Pancreas (tissue), 10 donors: ENCODE data around the gene STYX. TPM values are rescaled to one million over a fixed set of nuclear protein-coding genes. Genes with fewer than 3 reads are reported as not detected.
A peak's percentile ranks its signal among the peaks of the same experiment; 100 is the strongest.

Experiments used
- ATAC-seq, 4 donors: fragments of 200-7000 bp; cut with Tn5 transposase; one replicate each; pipeline versions ENCODE4 v1.8.0 to v1.9.1; 2020; ENCODE audit warnings: mild to moderate bottlenecking in 4 of 4, moderate library complexity in 4 of 4
- DNase-seq, 6 donors: peaks; one replicate each; pipeline ENCODE4 v3.0.0-alpha.2; 2020
- FAIRE-seq: peaks from 2 replicates; lab custom pipeline; 2012; peaks lifted over from hg19 to GRCh38; lab: Jason Lieb, UNC
- H3K27ac ChIP-seq, 4 donors: fragments of 200-600 bp; sonication (generic); 1 replicate in 3 of 4; 2 replicates in 1 of 4; pipeline versions ENCODE4 v1.5.0 to v1.8.0; 2020
- H3K27me3 ChIP-seq, 4 donors: fragments of 200-600 bp; one replicate each; pipeline ENCODE4 v1.8.0; 2021
- H3K36me3 ChIP-seq, 3 donors: fragments of 200-600 bp; sonication (generic) in 1 of 3; one replicate each; pipeline versions ENCODE4 v1.5.0 to v1.8.0; 2020 to 2021
- H3K4me1 ChIP-seq, 3 donors: fragments of 200-600 bp; one replicate each; pipeline ENCODE4 v1.8.0; 2021
- H3K4me3 ChIP-seq, 4 donors: fragments of 200-600 bp; sonication (generic) in 2 of 4; one replicate each; pipeline versions ENCODE4 v1.5.0 to v1.8.0; 2020 to 2021
- H3K9me3 ChIP-seq, 4 donors: fragments of 200-600 bp; one replicate each; pipeline ENCODE4 v1.8.0; 2021
- CTCF ChIP-seq, 4 donors: fragments of 200-600 bp; sonication (generic) in 3 of 4; IDR thresholded peaks; one replicate each; pipeline versions ENCODE4 v1.5.0 to v1.8.0; 2021; ENCODE audit warnings: antibody characterized with exemption in 4 of 4
- WGBS, 2 donors: extraction: QIAGEN DNeasy Blood & Tissue Kit; methylation state at CpG; one replicate each; pipeline ENCODE4 v1.1.7; 2013; 5-methylcytosine and 5-hydroxymethylcytosine counted together
- intact Hi-C, 3 donors: fragments of 100-400 bp; cut with DNase I; formaldehyde crosslinking; loops; one replicate each; pipeline versions ENCODE4 v1.11.1 to v1.14.2; 2022
- polyA plus RNA-seq, 2 donors: library from polyadenylated mRNA; stranded (reverse); fragments of 200-250 nt; gene quantifications; one replicate each; pipeline ENCODE4 v1.2.3, GENCODE V29; 2013
- total RNA-seq, 6 donors: library from RNA; stranded (reverse); fragmentation: NEBNext Ultra II Directional in 4 of 6; extraction: Animal tissue kit (Norgen Biotek cat#: 25700) in 4 of 6; gene quantifications; one replicate each; pipeline versions ENCODE4 v1.2.1 to v1.2.4, GENCODE V29; 2021 to 2023
- donor health status: healthy with polysubstance abuse.
- donor health status: DM: no; HTN: no; CAD: no; lungs with moderate emphysema.
- donor health status: DM: no; HTN: no; CAD: no.
- donor health status: control.
- donor health status: control.
- donor health status: Bipolar disorder and iron deficiency.
- donor health status: DM: yes; HTN: yes; CAD: no.
- donor health status: DM: no; HTN: no; CAD: no.
- donor health status: DM: no; HTN: no; CAD: no.
- donor health status: DM: yes; HTN: yes; CAD: no.

STYX gene
- total and polyA plus RNA-seq, 8 donors, result 2.9 to 7.8 (median 5.1) TPM

GRCh38 chr14:52706286-52706685 is 23.7 kb upstream of the STYX start:
- ATAC-seq (peak in 1 of 4 donors; percentile 8), DNase-seq (no peak), FAIRE-seq (no peak)
- TF ChIP-seq CTCF (IDR thresholded peaks at IDR 0.05), result no peak
- WGBS, 2 donors, result 75 to 79% methylated on average over 5 of the region's 5 CpGs
- no peaks in the 10 kb centered on the region for H3K27me3 ChIP-seq
- no peaks in the 10 kb centered on the region for H3K9me3 ChIP-seq
- peak overlapping the region; percentile 51 to 89 (median 70) for H3K27ac ChIP-seq
- H3K4me1 ChIP-seq, result peaks cover 11 to 17% (median 14%) of the 10 kb centered on the region in 3 donors
- peak overlapping the region in 2 of 4 donors; percentile 67 to 69 for H3K4me3 ChIP-seq
- intact Hi-C loops, result no loop called here
- H3K36me3 ChIP-seq, result peaks cover 0 to 2% (median 0%) of the 10 kb centered on the region in 3 donors

- FAIRE-seq (no peak), ATAC-seq (peak; percentile 99 to 100 (median 100)), DNase-seq (peak; percentile 94 to 97 (median 95))
- intact Hi-C loops, result no loop called here
- peak within 1 kb of the TSS; percentile 51 to 89 (median 70) for H3K27ac ChIP-seq
- 0% methylated on average over 43 of the region's 43 CpGs for WGBS, 2 donors
- H3K36me3 ChIP-seq, result peaks cover 0 to 7% (median 3%) of the 10 kb centered on the region in 3 donors
- peaks cover 11 to 14% (median 12%) of the 10 kb centered on the region in 3 donors for H3K4me1 ChIP-seq
- no peaks in the 10 kb centered on the region for H3K27me3 ChIP-seq
- H3K9me3 ChIP-seq, result no peaks in the 10 kb centered on the region
- H3K4me3 ChIP-seq, result peak within 1 kb of the TSS; percentile 56 to 85 (median 68)
- TF ChIP-seq CTCF (IDR thresholded peaks at IDR 0.05), result no peak
These were observed 23.0 kb upstream of the STYX start, which contains the start of gene PSMC6 for GRCh38 chr14:52706724-52707706. Gene PSMC6, plus strand, starts transcription at chr14:52707200. Its CDS starts 20 bp downstream, at chr14:52707220.

GRCh38 chr14:52711666-52712065 is 18.3 kb upstream of the STYX start:
- Histone ChIP-seq H3K4me3 (no peak overlapping the region), H3K27ac (no peak overlapping the region), H3K4me1 (peaks cover 7 to 12% (median 11%) of the 10 kb centered on the region in 3 donors), H3K27me3 (no peaks in the 10 kb centered on the region), H3K36me3 (peaks cover 0 to 27% (median 22%) of the 10 kb centered on the region in 3 donors), H3K9me3 (no peaks in the 10 kb centered on the region)
- intact Hi-C loops, result no loop called here
- 24 to 45% methylated on average over 1 of the region's 1 CpG for WGBS, 2 donors
- FAIRE-seq (no peak), DNase-seq (no peak), ATAC-seq (no peak)
- TF ChIP-seq CTCF (IDR thresholded peaks at IDR 0.05), result no peak

GRCh38 chr14:52716155-52716554 is 13.8 kb upstream of the STYX start:
- Histone ChIP-seq H3K27me3 (no peaks in the 10 kb centered on the region), H3K27ac (no peak overlapping the region), H3K4me1 (no peaks in the 10 kb centered on the region), H3K36me3 (peaks cover 0 to 61% (median 22%) of the 10 kb centered on the region in 3 donors), H3K9me3 (no peaks in the 10 kb centered on the region), H3K4me3 (no peak overlapping the region)
- DNase-seq, result no peak
- intact Hi-C loops, result no loop called here
- no peak for TF ChIP-seq CTCF (IDR thresholded peaks at IDR 0.05)
- FAIRE-seq, result no peak
- WGBS, 2 donors, result 95 to 100% methylated on average over 5 to 6 of the region's 6 CpGs
- no peak for ATAC-seq
